ENCODE data around the gene SURF4.

Gene SURF4

GRCh38 chr9:133333566-133333965 lies 42.3 kb downstream of the SURF4 start:
- no peak for DNase-seq
- no peak overlapping the region for H3K4me3 ChIP-seq (ENCODE audit: low read depth, low read length)
- no peak overlapping the region for H3K27ac ChIP-seq
- H3K9me3 ChIP-seq (ENCODE audit: severe bottlenecking), result no peaks in the 10 kb centered on the region
- peak; percentile 22; the same call in 1 of the 2 replicates for TF ChIP-seq CTCF (IDR thresholded peaks at IDR 0.05; ENCODE audit: low read depth, low read length)
- H3K27me3 ChIP-seq (ENCODE audit: insufficient read depth, low read depth, severe bottlenecking), result no peaks in the 10 kb centered on the region
- peaks cover 54% of the 10 kb centered on the region for H3K36me3 ChIP-seq

- H3K36me3 ChIP-seq, result peaks cover 54% of the 10 kb centered on the region
Measured at GRCh38 chr9:133333011-133333410, 42.8 kb downstream of the SURF4 start.

DNA sequence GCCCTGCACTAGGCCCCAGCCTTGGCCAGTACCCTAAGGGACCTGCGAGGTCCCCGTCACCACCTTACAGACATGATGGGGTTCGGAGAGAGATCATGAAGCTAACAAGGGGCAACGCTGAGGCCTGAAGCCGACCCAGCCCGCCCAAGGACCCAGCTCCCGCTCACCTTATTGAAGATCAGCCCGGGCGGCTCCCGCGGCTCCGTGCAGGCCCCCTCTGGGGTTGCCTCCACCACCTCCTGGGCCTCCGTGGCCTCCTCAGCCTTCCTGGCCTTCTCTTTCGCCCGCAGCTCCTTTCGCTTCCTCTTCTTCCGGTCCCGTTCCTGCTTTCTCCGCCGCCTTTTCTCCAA lies 43.5 kb downstream of the SURF4 start:
- no peak for TF ChIP-seq CTCF (IDR thresholded peaks at IDR 0.05; ENCODE audit: low read depth, low read length)
- Histone ChIP-seq H3K36me3 (peaks cover 54% of the 10 kb centered on the region), H3K27ac (no peak overlapping the region), H3K4me3 (ENCODE audit: low read depth, low read length) (no peak overlapping the region), H3K9me3 (ENCODE audit: severe bottlenecking) (no peaks in the 10 kb centered on the region), H3K27me3 (ENCODE audit: insufficient read depth, low read depth, severe bottlenecking) (no peaks in the 10 kb centered on the region)
- no peak for DNase-seq

More at GRCh38 chr9:133333011-133333410, 42.8 kb downstream of the SURF4 start:
- H3K27ac ChIP-seq, result no peak overlapping the region
- no peak for TF ChIP-seq CTCF (IDR thresholded peaks at IDR 0.05; ENCODE audit: low read depth, low read length)
- no peak for DNase-seq
- H3K9me3 ChIP-seq (ENCODE audit: severe bottlenecking), result no peaks in the 10 kb centered on the region
- H3K4me3 ChIP-seq (ENCODE audit: low read depth, low read length), result no peak overlapping the region
- H3K27me3 ChIP-seq (ENCODE audit: insufficient read depth, low read depth, severe bottlenecking), result no peaks in the 10 kb centered on the region

DNA sequence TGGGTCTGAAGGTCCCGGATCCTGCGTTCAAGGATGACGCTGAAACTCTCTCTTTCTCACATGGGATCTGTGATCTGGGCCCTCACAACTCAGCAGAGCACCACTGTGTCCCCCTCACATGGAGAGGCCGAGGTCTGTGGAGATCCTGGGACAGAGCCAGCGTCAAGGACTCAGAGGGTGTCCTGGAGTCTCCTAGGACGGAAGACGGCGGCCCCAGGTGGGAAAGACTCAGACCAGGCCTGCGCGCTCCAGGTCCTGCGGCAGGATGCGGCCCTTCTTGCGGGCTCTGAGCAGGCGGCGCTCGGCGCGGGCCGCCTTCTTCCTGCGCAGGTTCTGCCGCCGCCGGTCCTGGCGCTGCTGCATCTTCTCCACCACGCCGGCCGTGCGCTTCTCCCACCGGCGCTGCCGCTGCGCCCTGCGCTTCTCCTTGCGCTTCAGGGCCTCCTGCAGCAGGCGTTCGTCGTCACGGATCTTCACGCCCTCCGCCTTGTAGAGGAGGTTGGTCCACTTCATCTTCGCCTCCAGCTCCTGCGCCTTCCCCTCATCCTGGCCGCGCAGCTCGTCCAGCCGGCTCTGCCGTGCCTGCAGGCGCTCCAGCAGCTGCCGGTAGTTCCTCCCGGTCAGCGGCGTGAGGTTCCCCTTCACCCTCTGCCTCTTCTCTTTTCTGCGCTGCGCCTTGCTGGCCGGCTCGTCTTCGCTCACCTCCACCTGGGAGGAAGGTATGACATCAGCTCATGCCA lies 44.0 kb downstream of the SURF4 start:
- peaks cover 54% of the 10 kb centered on the region for H3K36me3 ChIP-seq
- H3K27me3 ChIP-seq (ENCODE audit: insufficient read depth, low read depth, severe bottlenecking), result no peaks in the 10 kb centered on the region
- H3K27ac ChIP-seq, result no peak overlapping the region
- no peak overlapping the region for H3K4me3 ChIP-seq (ENCODE audit: low read depth, low read length)
- DNase-seq, result no peak
- no peaks in the 10 kb centered on the region for H3K9me3 ChIP-seq (ENCODE audit: severe bottlenecking)
- TF ChIP-seq CTCF (IDR thresholded peaks at IDR 0.05; ENCODE audit: low read depth, low read length), result no peak

DNA sequence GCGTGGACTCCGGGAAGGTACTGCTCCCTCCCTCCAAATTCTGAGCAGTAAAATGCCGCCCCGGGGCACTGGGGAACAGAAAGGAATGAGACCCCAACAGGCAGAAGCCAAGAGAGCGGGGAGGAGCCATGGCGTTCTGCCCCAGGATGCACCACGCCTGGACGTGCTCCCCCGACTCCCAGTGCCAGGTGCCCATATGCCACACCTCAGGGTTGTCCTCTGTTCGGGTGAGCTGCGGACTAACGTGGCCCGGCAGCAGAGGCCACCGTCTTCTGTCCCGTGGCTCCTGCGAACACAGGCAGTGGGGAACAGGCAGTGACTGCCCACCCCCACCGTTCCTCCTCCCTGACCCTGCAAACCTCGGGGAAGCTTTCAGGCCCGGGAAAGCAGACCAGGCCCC lies 44.6 kb downstream of the SURF4 start:
- H3K9me3 ChIP-seq (ENCODE audit: severe bottlenecking), result no peaks in the 10 kb centered on the region
- H3K27ac ChIP-seq, result no peak overlapping the region
- H3K27me3 ChIP-seq (ENCODE audit: insufficient read depth, low read depth, severe bottlenecking), result no peaks in the 10 kb centered on the region
- TF ChIP-seq CTCF (IDR thresholded peaks at IDR 0.05; ENCODE audit: low read depth, low read length), result no peak
- peaks cover 54% of the 10 kb centered on the region for H3K36me3 ChIP-seq
- no peak overlapping the region for H3K4me3 ChIP-seq (ENCODE audit: low read depth, low read length)
- no peak for DNase-seq

Data from WERI-Rb-1 (cell line).